Measurements from ENCODE around the gene FAM209B.
A peak's percentile ranks its signal among the peaks of the same experiment; 100 is the strongest.
"Not testable (repeated sequence)": the region's sequence is repeated elsewhere in the genome, so short reads cannot be mapped to it uniquely, and the experiment has no call there.

Gene FAM209B

DNA sequence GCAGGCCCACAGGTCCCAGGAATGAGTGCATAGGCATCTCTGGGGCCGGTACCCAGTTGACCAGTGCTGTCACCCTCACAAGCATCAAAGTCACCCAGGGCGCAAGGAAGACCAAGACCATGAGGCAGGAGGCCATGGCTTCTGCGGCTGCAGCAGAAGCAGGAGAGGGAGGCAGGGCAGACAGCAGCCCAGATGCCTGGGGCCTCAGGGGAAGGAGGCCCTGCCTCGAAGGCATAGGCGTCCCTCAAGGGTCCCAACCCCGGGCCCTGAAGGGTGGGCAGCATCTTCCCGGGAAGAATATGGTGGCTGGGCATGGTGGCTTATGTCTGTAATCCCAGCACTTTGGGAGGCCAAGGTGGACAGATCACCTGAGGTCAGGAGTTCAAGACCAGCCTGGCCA is 5.5 kb upstream of the FAM209B start:
- Histone ChIP-seq H3K27ac (no peak overlapping the region), H3K4me3 (no peak overlapping the region)

DNA sequence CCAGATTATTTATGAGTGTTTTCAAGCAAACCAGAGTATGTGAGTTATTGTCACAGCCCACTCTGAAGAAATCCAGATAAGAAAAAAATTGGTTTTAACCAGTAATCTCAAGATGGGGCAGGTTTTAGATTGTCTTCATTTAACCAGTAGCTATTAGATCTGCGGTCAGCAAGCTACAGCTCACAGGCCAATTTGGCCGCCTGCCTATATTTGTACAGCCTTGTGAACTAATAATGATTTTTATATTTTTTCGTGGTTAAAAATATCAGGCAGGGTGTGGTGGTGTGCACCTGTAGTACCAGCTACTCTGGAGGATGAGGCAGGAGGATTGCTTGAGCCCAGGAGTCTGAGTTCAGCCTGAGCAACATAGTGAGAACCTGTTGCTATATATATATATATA is 5.0 kb downstream of the FAM209B start:
- Histone ChIP-seq H3K27ac (no peak overlapping the region), H3K4me3 (no peak overlapping the region)

DNA sequence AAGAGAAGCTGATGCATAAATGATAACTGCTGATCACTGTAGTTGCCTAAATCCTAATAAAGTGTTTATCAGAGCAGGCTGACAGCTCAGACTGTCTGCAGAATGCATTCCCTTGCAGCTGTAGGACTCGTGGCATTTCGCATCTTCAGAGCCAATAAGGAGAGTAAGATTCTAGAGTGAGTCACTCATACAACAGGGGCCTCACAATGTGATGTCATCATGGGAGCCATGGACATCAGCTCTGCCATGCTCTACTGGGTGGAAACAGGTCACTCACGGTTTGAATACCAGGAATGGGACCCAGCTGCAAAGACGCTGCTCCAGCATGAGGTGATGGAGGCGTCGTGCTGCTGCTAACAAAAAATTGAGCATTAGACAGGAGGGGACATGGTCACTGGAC is 7.4 kb downstream of the FAM209B start:
- no peak overlapping the region for H3K27ac ChIP-seq

DNA sequence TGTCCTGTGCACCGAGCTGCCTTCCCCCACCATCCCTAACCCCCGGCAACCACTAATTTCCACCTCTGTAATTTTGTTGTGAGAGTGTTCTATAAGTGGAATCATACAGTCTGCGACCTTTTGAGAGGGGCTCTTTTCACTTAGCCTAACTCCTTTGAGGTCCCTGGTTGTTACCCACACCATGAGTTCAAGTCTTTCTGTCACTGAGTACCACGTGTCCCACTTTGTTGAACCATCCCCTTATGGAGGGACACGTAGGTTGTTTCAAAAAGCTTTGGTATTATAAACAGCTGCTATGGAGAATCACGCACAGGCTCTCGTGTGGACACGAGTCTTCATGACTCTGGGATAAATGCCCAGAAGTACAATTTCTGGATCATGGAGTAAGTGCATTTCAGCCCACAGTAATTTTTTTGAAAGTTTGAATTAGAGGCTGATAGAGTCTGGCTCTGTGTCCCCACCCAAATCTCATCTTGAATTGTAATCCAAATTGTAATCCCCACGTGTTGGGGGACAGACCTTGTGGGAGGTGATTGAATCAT is 9.5 kb downstream of the FAM209B start:
- Histone ChIP-seq H3K27ac (no peak overlapping the region), H3K4me3 (no peak overlapping the region)

More for the DNA sequence above, 7.4 kb downstream of the FAM209B start:
- H3K4me3 ChIP-seq = no peak overlapping the region

DNA sequence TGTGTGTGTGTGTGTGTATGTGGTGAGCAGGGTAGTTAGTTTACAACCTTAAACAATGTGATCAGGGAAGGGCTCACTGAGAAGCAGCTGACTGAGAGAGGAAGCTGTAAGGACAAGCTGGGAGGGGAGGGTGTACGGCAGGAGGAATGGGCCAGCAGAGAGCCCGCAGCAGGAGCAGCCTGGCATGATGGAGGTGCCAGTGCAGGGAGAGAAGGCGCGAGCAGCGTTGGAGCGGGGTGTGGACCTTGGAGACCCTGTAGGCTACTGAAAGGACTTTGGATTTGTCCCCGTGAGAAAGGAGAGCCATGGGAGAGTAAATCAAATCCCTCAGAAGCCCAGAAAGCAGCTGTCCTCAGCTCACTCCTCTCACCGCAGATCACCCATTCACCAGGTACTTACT is 18.5 kb downstream of the FAM209B start:
- H3K4me3 ChIP-seq = no peak overlapping the region
- no peak overlapping the region for H3K27ac ChIP-seq

DNA sequence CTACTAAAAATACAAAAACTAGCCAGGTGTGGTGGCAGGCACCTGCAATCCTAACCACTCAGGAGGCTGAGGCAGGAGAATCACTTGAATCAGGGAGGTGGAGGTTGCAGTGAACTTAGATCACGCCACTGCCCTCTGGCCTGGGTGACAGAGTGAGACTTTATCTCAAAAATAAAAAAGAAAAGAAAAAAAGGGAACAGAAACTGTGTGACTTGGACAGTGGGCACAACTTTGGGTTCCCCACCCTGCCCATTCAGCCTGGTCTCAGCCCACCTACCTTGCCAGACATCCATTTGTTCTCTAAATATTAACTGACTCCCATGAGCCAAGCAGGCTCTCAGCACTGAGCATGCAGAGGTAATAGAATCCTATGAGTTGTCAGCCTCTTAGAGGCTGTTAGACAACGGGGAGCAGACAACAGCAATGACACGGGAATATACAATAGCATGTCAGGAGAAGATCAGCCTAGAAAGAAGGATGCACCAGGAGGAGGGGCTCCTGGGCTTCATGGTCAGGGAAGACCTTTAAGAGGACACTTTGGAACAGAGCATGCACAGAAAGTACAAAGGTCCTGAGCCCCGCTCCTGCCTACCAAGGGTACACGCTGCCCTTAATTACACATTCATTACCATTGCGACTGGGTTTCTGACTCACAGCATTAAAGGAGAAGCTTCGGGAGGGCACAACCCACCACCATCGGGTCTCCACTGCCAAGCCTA is 20.0 kb downstream of the FAM209B start:
- Histone ChIP-seq H3K4me3 (no peak overlapping the region), H3K27ac (peak overlapping the region in 2 of 21 experiments; percentile 11 to 17)

DNA sequence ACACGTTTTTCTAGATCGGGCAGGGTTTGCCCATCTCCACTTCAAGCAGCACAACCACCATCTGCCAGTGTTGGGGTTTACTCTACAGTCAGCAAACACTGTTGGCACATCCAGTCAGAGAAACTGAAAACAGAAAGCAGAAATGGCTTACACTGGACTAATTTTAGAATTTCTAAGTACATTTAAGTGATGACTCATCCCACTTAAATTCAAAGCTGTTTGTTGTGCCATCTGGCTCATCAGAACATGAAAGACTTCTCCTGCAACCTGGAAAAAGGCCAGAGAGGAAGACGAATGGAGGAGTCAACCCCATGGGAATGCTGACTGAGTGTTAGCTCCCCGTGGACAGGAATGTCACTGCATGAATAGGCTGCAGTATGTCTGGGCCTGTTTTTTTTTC is 21.8 kb downstream of the FAM209B start:
- H3K4me3 ChIP-seq = no peak overlapping the region
- H3K27ac ChIP-seq = peak overlapping the region in 12 of 21 experiments; percentile 19 to 72 (median 38)

DNA sequence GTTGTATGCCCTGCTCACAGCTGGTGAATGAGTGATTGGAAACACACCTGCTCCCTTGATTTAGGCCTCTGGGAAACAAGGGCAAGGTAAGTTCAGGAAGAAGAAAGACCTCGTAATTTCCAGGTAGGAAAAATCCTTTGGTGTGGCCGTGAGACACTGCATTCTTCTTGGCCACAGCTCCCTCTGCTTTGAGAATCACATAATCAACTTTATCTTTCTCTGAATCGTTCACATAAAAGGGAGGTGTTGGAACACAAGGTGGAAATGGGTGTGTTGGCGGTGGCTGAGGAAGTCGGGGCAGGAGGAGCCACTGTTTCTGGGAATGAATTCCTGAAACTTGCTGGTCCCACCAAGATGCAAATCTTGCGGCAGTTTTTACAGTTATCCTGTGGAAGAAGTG is 25.9 kb downstream of the FAM209B start:
- H3K4me3 ChIP-seq = no peak overlapping the region
- peak overlapping the region in 4 of 21 experiments; percentile 4 to 31 (median 15) for H3K27ac ChIP-seq

DNA sequence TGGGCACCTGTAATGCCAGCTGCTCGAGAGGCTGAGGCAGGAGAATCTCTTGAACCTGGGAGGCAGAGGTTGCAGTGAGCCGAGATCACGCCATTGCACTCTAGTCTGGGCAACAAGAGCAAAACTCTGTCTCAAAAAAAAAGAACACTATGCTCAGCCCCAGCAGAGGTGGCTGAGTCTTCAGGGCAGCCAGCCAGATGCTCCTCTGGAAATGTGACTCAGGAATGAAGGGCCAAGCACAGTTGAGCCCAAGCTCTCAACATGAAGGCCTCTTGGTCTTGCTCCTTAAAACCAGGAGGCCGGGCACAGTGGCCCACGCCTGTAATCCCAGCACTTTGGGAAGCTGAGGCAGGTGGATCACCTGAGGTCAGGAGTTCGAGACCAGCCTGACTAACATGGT is 31.5 kb downstream of the FAM209B start:
- not testable (repeated sequence) for H3K27ac ChIP-seq, H3K4me3 ChIP-seq

DNA sequence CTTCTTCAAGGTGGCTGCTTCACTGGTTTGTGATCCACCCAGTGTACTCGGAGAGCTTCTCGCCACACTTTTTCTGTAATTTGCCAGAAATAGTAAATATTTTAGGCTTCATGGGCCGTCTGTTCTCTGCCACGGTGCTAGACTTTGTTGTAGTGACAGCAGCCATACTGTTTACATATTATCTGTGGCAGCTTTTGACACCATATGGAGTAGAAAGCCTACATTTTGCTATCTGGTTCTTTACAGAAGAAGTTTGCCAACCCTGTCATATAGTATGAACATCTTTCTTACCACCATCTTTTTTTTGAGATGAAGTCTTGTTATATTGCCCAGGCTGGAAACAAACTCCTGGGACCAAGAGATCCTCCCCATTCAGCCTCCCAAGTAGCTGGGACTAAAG is 32.5 kb downstream of the FAM209B start:
- H3K27ac ChIP-seq = no peak overlapping the region
- H3K4me3 ChIP-seq = no peak overlapping the region

DNA sequence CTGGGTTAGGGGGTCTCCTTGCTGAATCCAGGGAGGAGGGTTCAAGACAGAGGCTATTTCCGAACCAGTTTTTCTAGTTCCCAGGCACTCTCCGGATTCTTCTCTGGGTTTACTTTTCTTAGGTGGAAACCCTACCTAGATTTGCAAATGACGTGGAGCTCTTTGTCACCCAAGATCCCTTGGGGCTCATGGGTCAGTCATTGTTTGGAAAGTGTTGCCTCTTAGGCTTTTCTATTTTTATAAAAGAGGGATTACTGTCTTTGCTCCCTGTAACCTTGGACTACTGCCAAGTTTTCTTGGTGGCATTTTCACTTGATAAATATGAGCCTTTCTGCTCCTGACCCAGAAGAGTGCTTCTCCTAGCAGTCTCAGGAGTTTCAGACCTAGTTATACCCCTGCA is 33.6 kb downstream of the FAM209B start:
- no peak overlapping the region for H3K4me3 ChIP-seq
- no peak overlapping the region for H3K27ac ChIP-seq

DNA sequence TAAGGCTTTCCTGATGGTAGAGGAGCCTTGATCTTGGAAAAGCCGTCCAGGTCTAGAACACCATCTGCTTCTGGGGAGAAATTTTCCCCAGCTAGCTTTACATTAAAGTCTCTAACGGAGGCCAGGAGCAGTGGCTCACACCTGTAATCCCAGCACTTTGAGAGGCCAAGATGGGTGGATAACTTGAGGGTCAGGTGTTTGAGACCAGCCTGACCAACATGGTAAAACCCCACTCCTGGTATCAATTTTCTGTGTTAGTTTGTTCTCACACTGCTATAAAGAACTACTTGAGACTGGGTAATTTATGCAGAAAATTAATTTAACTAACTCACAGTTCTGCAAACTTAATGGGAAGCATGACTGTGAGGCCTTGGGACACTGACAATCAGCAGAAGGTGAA is 37.8 kb downstream of the FAM209B start:
- Histone ChIP-seq H3K4me3 (no peak overlapping the region), H3K27ac (no peak overlapping the region)

DNA sequence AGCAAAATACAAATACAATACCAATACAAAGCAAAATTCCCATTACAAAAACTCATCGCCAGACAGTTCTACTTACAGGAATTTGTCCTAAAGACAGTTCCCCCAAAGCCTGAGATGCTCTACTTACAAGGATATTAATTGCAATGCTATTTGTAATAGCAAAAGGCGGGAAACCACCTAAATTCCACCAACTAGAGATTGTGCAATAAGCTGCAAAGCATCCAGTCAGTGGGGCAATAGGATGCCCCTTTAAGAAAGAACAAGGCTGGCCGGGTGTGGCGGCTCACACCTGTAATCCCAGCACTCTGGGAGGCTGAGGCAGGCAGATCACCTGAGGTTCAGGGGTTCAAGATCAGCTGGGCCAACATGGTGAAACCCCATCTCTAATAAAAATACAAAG is 39.1 kb downstream of the FAM209B start:
- H3K27ac ChIP-seq = no peak overlapping the region

DNA sequence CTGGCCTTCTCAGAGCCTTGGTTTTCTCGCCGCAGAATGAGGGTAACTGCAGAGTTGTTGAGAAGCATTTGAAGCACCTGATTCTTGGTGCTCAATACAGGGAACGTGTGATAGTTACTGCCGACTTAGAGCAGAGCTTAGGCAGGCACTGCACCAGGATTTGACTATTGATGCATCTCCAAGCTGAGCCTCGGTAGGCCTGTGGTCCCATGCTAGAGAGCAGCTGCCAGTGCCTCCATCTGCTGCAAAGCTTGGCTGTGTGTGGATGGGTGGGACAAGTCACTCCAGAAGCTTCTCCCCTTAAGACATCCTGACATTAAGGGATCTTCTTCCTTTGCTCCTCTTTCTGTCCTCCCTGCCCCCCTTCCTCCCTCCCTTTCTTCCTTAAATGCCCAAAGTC is 40.9 kb downstream of the FAM209B start:
- Histone ChIP-seq H3K4me3 (no peak overlapping the region), H3K27ac (peak overlapping the region in 8 of 21 experiments; percentile 11 to 65 (median 27))

More for the DNA sequence above, 39.1 kb downstream of the FAM209B start:
- no peak overlapping the region for H3K4me3 ChIP-seq

DNA sequence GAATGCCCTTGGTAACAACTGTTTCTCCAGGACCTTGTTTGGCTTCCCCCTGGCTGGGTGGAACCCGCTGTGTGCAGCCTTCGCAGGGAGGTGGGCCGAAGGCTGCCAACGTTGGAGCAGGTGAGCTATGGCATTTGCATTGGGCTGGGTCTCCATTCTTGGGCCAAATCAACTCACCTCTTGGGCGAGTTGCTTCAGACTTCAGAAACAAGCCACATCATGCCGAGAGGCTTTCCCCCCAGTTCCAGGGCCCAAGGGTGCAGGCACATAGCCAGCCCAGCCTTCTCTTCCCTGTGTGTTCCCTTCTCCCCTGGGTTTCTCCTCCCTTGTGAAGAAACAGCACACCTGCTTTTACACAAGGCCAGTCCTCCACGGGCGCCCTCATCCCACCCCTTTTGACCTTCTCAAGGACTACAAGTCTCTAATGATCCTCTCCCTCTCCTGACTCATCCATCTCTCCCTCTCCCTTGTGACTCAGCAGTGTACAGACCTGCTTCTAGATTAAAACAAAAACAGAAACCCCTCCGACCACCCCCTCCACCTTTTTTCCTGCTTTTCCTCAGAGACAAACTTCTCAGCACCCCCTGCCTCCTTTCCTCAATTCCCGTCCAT is 41.6 kb downstream of the FAM209B start:
- Histone ChIP-seq H3K27ac (peak overlapping the region in 10 of 21 experiments; percentile 10 to 74 (median 51)), H3K4me3 (no peak overlapping the region)

DNA sequence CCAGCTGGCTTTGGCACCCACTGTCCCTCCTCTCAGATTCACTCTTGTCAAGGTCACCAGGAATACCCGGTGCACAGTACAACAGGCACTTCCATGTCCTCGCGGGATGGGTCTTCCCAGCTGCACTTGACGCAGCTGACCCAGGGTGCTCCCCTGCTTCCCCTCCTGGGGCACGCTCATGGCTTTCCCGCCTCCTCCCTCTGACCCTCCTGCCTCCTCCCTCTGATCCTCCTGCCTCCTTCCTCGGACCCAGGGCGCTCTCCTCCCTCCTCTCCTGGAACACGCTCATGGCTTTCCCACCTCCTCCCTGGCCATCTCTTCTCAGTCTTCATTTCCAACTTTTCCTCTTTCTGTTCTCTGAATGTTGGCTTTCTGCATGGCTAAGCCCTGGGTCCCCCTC is 42.1 kb downstream of the FAM209B start:
- peak overlapping the region in 10 of 21 experiments; percentile 10 to 74 (median 51) for H3K27ac ChIP-seq
- H3K4me3 ChIP-seq = no peak overlapping the region

DNA sequence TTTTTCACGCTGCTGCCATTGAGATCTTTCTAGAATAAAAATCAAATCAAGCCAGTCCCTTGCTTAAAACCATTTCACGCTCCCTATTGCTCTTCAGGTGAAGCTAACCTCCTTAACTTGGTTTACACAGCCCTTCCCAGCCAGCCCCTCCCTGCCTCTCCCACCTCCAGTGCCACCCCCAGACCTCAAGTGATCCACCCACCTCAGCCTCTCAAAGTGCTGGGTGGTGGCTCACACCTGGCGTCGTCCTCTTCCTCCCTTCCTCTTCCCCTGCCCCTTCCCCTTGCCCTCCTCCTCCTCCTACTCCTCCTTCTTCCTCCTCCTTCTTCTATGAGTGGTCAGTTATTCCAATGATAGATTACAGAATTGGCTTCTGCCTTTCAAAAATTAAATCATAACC is 42.9 kb downstream of the FAM209B start:
- H3K4me3 ChIP-seq = no peak overlapping the region
- peak overlapping the region in 1 of 21 experiments; percentile 74 for H3K27ac ChIP-seq

DNA sequence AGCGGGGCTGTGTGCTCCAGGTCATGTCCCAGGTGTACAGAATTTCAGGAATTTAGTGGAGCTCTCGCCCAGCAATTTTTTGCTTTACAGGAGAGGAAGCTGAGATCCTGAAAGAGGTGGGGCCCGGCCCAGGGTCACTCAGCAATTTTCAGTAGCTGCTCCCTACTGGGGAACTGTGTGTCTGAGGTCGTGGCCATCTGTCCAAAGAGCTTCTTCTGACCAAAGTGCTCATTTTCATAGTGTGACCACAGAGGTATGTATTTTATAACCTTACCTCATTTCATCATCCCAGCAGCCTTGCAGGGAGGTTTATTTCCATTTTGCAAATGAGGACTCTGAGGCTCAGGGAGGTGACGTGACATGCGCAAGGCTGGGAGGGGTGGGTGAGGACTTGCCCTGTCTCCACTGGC is 46.3 kb downstream of the FAM209B start:
- Histone ChIP-seq H3K27ac (no peak overlapping the region), H3K4me3 (no peak overlapping the region)

DNA sequence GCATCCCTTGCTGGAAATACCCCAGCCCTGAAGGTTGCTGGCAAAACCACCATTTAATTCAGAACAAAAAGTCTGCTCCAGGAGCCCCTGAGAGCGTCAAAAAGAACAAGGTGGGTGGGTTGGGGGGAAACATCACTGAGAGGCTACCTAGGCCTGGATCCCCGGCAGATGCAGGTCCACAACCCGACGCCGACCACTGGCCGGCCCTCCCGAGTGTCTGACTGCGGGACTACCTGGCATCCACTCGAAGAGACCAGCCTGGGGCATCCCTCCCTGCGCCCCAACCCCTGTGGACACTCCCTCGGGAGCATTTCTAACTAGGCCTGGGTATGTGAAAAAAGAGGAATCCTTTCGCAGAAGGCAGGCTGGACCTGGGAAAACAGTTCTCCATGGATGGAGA is 47.2 kb downstream of the FAM209B start:
- Histone ChIP-seq H3K27ac (no peak overlapping the region), H3K4me3 (no peak overlapping the region)

DNA sequence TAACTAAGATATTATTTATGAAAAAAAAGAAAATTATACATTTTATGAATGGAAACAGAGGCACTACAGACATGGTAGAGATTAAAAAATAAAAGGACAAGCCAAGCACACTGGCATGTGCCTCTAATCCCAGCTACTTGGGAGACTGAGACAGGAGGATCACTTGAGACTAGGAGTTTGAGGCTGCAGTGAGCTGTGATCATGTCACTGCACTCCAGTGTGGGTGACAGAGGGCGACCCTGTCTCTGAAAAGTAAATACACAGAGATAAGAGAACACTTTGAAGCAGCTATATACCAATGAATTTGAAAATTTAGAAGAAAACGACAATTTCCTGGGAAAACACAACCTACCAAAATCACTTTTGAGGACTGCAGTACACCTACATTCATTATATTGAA is 48.7 kb downstream of the FAM209B start:
- no peak overlapping the region for H3K4me3 ChIP-seq

DNA sequence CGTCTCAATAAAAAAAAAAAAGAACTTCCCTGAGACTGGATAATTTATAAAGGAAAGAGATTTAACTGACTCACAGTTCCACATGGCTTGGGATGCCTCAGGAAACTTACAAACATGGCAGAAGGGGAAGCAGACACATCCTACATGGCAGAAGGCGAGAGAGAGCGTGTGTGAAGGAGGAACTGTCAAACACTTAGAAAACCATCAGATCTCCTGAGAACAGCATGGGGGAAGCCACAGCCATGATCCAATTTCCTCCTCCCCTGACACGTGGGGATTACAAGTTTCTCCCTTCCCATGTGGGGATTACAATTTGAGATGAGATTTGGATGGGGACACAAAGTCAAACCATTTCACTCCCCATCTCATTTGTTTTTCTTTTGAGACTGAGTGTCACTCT is 49.5 kb downstream of the FAM209B start:
- H3K4me3 ChIP-seq = no peak overlapping the region
- no peak overlapping the region for H3K27ac ChIP-seq

More for the DNA sequence above, 48.7 kb downstream of the FAM209B start:
- no peak overlapping the region for H3K27ac ChIP-seq
